Measurements from ENCODE around the gene GPC2.

- TF ChIP-seq, protein P1, sequence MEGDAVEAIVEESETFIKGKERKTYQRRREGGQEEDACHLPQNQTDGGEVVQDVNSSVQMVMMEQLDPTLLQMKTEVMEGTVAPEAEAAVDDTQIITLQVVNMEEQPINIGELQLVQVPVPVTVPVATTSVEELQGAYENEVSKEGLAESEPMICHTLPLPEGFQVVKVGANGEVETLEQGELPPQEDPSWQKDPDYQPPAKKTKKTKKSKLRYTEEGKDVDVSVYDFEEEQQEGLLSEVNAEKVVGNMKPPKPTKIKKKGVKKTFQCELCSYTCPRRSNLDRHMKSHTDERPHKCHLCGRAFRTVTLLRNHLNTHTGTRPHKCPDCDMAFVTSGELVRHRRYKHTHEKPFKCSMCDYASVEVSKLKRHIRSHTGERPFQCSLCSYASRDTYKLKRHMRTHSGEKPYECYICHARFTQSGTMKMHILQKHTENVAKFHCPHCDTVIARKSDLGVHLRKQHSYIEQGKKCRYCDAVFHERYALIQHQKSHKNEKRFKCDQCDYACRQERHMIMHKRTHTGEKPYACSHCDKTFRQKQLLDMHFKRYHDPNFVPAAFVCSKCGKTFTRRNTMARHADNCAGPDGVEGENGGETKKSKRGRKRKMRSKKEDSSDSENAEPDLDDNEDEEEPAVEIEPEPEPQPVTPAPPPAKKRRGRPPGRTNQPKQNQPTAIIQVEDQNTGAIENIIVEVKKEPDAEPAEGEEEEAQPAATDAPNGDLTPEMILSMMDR (conservative IDR thresholded peaks at IDR 0.05 in 1 of 2, IDR thresholded peaks at IDR 0.05 in 1 of 2; ENCODE audit: extremely low read depth in 1 of 2, insufficient read depth in 1 of 2, low read depth in 1 of 2, low read length in 2 of 2): no peak
- TF ChIP-seq EZH2 (IDR thresholded peaks at IDR 0.05; ENCODE audit: borderline replicate concordance, low read length): no peak
Observed at GRCh38 chr7:100154651-100155491, 22.3 kb downstream of the GPC2 start.

All from mammary epithelial cell (primary cell).